Mucosa of rectum (tissue), 2 donors: Measurements from ENCODE around the gene BMP6.
"Not testable (repeated sequence)": the region's sequence is repeated elsewhere in the genome, so short reads cannot be mapped to it uniquely, and the experiment has no call there.

Experiments used
- H3K27ac ChIP-seq, 2 donors: one replicate each; pipeline ENCODE4 v1.7.0; 2013; ENCODE audit warnings: inconsistent platforms in 2 of 2, low read depth in 2 of 2, low read length in 2 of 2
- H3K27me3 ChIP-seq, 2 donors: one replicate each; pipeline ENCODE4 v1.7.0; 2013; ENCODE audit warnings: low read length in 2 of 2; ENCODE audit not compliant: control insufficient read depth in 2 of 2, insufficient read depth in 2 of 2
- H3K36me3 ChIP-seq, 2 donors: one replicate each; pipeline ENCODE4 v1.7.0; 2013; ENCODE audit warnings: low read length in 2 of 2; ENCODE audit not compliant: control insufficient read depth in 2 of 2, insufficient read depth in 2 of 2
- H3K4me1 ChIP-seq, 2 donors: one replicate each; pipeline ENCODE4 v1.7.0; 2013; ENCODE audit warnings: low read length in 2 of 2, mild to moderate bottlenecking in 1 of 2; ENCODE audit not compliant: control insufficient read depth in 2 of 2, insufficient read depth in 2 of 2
- H3K4me3 ChIP-seq, 2 donors: one replicate each; pipeline ENCODE4 v1.7.0; 2013; ENCODE audit warnings: low read length in 2 of 2
- H3K9ac ChIP-seq, 2 donors: one replicate each; pipeline ENCODE4 v1.7.0; 2013; ENCODE audit warnings: low read length in 2 of 2, low read depth in 1 of 2, mild to moderate bottlenecking in 1 of 2
- H3K9me3 ChIP-seq, 2 donors: one replicate each; pipeline ENCODE4 v1.7.0; 2013; ENCODE audit warnings: low read length in 2 of 2; ENCODE audit not compliant: control insufficient read depth in 2 of 2
- donor health status: healthy.
- donor health status: Normal muscosa, but diverticular disease.

The BMP6 gene

GRCh38 chr6:7815716-7816115, 89.8 kb downstream of the BMP6 start:
- Histone ChIP-seq H3K4me1 (no peaks in the 10 kb centered on the region), H3K9me3 (no peaks in the 10 kb centered on the region), H3K4me3 (no peak overlapping the region), H3K9ac (no peak overlapping the region), H3K36me3 (no peaks in the 10 kb centered on the region), H3K27ac (no peak overlapping the region), H3K27me3 (no peaks in the 10 kb centered on the region)

GRCh38 chr6:7817184-7817583, 91.3 kb downstream of the BMP6 start:
- not testable (repeated sequence) for H3K4me3 ChIP-seq, H3K27me3 ChIP-seq

GRCh38 chr6:7818257-7819214, 92.6 kb downstream of the BMP6 start:
- no peak overlapping the region for H3K9ac ChIP-seq
- no peak overlapping the region for H3K27ac ChIP-seq
- no peaks in the 10 kb centered on the region for H3K4me1 ChIP-seq
- H3K4me3 ChIP-seq: no peak overlapping the region
- H3K9me3 ChIP-seq: no peaks in the 10 kb centered on the region
- H3K36me3 ChIP-seq: no peaks in the 10 kb centered on the region
- no peaks in the 10 kb centered on the region for H3K27me3 ChIP-seq

More at GRCh38 chr6:7817184-7817583, 91.3 kb downstream of the BMP6 start:
- not testable (repeated sequence) for H3K9me3 ChIP-seq, H3K27ac ChIP-seq, H3K4me1 ChIP-seq, H3K36me3 ChIP-seq, H3K9ac ChIP-seq

- Histone ChIP-seq H3K9ac (no peak overlapping the region), H3K4me3 (no peak overlapping the region), H3K27me3 (no peaks in the 10 kb centered on the region), H3K4me1 (no peaks in the 10 kb centered on the region), H3K36me3 (no peaks in the 10 kb centered on the region), H3K27ac (no peak overlapping the region), H3K9me3 (no peaks in the 10 kb centered on the region)
These were observed 93.6 kb downstream of the BMP6 start for GRCh38 chr6:7819431-7820015.

GRCh38 chr6:7820288-7820835, 94.5 kb downstream of the BMP6 start:
- H3K27ac ChIP-seq: no peak overlapping the region
- H3K4me1 ChIP-seq: no peaks in the 10 kb centered on the region
- no peaks in the 10 kb centered on the region for H3K27me3 ChIP-seq
- H3K36me3 ChIP-seq: no peaks in the 10 kb centered on the region
- H3K9ac ChIP-seq: no peak overlapping the region
- no peak overlapping the region for H3K4me3 ChIP-seq
- no peaks in the 10 kb centered on the region for H3K9me3 ChIP-seq

GRCh38 chr6:7821426-7821825, 95.5 kb downstream of the BMP6 start:
- no peak overlapping the region for H3K27ac ChIP-seq
- no peaks in the 10 kb centered on the region for H3K36me3 ChIP-seq
- no peak overlapping the region for H3K4me3 ChIP-seq
- no peaks in the 10 kb centered on the region for H3K4me1 ChIP-seq
- H3K9me3 ChIP-seq: no peaks in the 10 kb centered on the region
- H3K9ac ChIP-seq: no peak overlapping the region
- H3K27me3 ChIP-seq: no peaks in the 10 kb centered on the region

- Histone ChIP-seq H3K9me3 (no peaks in the 10 kb centered on the region), H3K9ac (no peak overlapping the region), H3K36me3 (no peaks in the 10 kb centered on the region), H3K4me3 (no peak overlapping the region), H3K4me1 (no peaks in the 10 kb centered on the region), H3K27ac (no peak overlapping the region), H3K27me3 (no peaks in the 10 kb centered on the region)
These were observed 97.7 kb downstream of the BMP6 start for GRCh38 chr6:7823552-7823951.

- Histone ChIP-seq H3K4me1 (no peaks in the 10 kb centered on the region), H3K9me3 (no peaks in the 10 kb centered on the region), H3K27me3 (no peaks in the 10 kb centered on the region), H3K9ac (no peak overlapping the region), H3K36me3 (no peaks in the 10 kb centered on the region), H3K27ac (no peak overlapping the region), H3K4me3 (no peak overlapping the region)
These were observed 100.1 kb downstream of the BMP6 start for GRCh38 chr6:7825986-7826385.

- Histone ChIP-seq H3K4me3 (no peak overlapping the region), H3K4me1 (no peaks in the 10 kb centered on the region), H3K27me3 (no peaks in the 10 kb centered on the region), H3K36me3 (no peaks in the 10 kb centered on the region), H3K9ac (no peak overlapping the region), H3K27ac (no peak overlapping the region), H3K9me3 (no peaks in the 10 kb centered on the region)
These were observed 101.2 kb downstream of the BMP6 start for GRCh38 chr6:7827142-7827541.

- Histone ChIP-seq H3K4me1 (no peaks in the 10 kb centered on the region), H3K9ac (no peak overlapping the region), H3K27me3 (no peaks in the 10 kb centered on the region), H3K4me3 (no peak overlapping the region), H3K27ac (no peak overlapping the region), H3K36me3 (no peaks in the 10 kb centered on the region), H3K9me3 (no peaks in the 10 kb centered on the region)
These were observed 102.2 kb downstream of the BMP6 start for GRCh38 chr6:7828124-7828523.
